Measurements from ENCODE around the gene NFE2L1. TPM values are rescaled to one million over a fixed set of nuclear protein-coding genes. Genes with fewer than 3 reads are reported as not detected.
A peak's percentile ranks its signal among the peaks of the same experiment; 100 is the strongest.
"Not testable (repeated sequence)": the region's sequence is repeated elsewhere in the genome, so short reads cannot be mapped to it uniquely, and the experiment has no call there.

NFE2L1 gene
- polyA plus RNA-seq, 1 donor = 302 TPM

- no peak for DNase-seq
Observed at GRCh38 chr17:48051283-48051682, 3.1 kb downstream of the NFE2L1 start.

DNA sequence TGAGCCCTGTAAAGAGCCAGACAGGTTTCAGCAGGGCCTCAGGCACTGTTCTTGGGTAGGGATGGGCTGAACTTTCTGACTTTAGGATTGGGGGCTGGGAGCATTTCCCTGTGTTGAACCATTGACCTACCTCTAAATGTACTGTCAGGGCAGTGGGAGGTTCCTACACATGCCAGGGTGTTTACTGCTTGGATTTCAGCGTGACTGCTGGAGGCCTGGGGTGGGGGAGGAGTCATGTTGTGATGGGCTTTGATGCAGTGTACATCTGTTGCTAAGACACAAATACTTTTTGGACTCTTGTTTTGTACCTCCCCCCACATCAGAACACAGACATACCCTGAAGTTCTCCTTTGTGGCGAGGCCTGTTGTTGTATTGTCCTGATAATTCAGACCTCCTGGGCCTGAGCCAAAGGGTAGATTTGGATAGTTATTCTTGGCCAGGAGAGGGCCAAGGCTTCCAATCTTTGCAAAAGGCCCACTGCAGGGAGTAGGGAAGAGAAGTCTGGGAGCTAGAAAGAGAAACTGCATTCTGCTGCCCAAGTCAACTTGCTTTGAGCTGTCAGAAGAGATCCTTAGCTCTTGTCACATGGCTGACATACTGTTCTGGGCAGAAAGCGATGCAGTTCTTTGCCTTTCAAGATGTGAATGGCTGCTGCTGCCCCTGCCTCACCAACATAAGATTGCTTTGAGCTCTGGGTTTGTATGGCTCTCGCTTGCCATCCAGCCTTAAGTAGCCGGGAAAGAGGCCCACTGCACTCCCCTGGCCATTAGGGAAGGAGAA, 3.7 kb downstream of the NFE2L1 start:
- peak; percentile 76 for DNase-seq

DNA sequence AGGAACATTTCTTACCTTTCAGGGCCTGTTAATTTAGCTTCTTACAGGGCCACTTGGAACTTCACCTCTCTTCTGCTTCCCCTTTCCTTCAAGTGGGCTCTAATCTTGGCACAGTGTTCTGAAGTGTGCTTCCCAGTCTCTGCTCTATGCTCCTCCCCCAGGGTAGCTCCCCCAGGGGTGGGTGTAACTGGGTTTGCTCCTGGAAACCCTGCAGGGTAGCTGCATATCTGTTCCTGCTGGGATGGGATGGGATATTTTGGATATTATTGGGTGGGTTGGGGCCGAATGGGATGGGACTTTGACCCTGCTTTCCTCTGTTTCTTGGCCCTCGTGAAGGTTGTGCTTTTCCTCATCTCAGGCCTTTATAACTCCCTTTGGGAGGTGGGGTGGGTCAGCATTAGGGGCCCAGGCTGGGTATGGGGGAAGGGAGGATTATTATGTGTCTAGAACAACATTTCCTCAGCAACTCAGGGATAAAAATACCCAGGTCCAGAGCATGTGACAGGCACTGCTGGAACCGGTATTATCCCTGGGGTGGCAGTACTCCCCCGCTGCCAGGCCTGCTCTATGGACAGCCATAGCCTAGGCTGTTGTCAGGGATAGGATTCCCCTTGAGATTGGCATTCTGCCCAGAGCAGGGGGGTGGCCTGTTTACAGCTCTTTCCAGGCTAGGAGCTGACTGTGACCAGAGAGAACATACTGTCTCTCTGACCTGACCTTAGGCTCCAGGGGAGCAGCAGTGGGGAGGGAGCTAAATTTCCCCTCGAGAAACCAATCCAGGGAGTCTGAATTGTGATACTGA, 5.0 kb downstream of the NFE2L1 start:
- DNase-seq = no peak

DNA sequence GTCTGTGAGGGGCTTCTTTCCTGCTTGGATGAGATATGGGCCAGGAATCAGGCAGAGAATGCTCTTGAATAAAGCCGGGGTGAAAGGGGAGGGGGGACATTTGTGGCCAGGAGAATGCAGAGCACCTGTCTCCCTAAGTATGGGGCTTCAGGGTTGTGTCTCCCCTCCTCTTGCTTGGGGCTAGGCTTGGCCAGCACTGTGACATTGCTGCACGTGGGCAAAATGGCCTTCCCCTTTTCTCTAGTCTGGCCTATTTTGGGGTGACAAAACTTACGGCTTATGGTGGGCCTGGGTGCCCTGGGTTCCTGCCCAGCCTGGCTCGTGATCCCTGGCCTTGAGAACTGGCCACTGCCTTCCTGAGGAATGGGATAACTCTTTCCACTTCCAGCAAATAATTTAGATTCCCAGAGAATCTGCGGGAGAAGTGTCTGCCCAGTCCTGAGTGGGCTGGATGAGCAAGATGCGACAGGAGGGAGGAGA, 5.6 kb downstream of the NFE2L1 start:
- DNase-seq = no peak

DNA sequence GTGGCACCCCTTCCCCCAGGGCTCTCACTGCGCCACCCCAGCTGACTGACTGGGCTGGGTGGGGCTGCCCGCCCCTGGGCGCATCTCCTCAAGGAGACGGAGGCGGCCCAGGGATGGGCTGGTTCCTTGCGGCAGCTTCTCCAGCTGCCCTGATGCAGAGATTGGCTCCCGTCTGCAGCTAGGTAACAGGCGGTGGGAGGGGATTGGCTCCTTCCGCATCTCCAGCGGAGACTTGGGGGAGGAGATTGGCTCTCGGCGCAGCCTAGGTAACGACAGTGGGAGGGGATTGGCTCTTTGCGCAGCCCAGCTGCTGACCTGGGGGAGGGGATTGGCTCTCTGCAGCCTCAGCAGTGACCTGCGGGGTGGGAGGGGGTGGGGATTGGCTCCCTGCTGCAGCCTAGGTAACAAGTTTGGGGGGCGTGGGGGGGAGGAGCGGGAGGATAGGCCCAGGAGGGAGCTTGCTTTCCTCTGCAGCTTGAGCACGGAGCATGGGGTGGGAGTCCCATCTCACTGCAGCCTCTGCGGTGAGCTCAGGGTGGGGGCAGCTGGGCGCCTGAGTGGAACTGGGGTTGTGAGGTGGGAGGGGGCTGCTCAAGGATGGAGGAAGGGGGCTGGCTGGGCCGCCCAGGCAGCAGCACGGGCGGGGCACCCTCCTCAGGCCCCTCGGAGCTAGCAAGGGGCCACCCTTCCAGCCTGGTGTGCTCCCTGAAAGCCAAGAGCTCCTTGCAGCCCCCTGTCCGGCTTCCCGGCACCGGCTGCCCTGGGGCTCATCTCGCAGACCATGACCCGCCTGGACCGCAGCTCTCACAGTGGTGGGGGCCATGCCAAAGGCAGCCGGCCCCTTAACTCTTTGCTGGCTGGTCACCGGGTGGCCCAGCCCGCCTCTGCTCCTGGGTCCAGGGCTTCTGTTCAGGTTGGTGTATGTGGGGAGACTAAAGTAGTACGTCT, 6.4 kb downstream of the NFE2L1 start:
- DNase-seq = peak; percentile 71

- no peak for DNase-seq
Observed at GRCh38 chr17:48055531-48056245, 7.5 kb downstream of the NFE2L1 start.

DNA sequence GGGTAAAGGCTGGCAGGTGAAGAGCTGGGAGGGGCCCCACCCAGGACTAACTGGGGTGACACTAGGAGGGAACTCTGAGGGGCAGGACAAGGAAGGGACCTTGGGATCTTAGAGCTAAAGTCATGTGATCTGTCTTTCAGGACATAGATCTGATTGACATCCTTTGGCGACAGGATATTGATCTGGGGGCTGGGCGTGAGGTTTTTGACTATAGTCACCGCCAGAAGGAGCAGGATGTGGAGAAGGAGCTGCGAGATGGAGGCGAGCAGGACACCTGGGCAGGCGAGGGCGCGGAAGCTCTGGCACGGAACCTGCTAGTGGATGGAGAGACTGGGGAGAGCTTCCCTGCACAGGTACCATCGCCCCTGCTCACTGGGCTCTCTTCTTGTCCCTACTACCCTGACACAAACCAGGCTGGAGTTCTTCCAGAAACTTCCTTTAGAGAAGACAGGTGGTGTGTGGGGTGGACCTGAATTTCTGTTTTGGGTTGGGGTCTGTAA, 8.1 kb downstream of the NFE2L1 start:
- no peak for DNase-seq

DNA sequence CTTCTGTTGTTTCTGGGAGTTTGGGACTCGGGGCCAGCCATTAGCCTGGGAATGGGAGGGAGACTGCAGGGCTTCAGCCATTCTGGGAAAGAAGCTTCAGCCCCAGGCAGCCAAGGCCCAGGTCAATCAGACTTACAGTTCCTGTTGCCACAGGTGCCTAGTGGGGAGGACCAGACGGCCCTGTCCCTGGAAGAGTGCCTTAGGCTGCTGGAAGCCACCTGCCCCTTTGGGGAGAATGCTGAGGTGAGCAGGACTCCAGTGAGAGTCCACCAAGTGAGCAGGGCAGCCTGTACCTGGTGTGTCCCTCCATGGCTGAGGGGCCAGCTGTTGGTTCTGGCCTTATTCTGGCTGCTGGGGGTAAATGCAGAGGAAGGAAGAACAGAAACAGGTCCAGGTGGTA, 8.7 kb downstream of the NFE2L1 start:
- DNase-seq = no peak

GRCh38 chr17:48057626-48058025, 9.5 kb downstream of the NFE2L1 start:
- no peak for DNase-seq

DNA sequence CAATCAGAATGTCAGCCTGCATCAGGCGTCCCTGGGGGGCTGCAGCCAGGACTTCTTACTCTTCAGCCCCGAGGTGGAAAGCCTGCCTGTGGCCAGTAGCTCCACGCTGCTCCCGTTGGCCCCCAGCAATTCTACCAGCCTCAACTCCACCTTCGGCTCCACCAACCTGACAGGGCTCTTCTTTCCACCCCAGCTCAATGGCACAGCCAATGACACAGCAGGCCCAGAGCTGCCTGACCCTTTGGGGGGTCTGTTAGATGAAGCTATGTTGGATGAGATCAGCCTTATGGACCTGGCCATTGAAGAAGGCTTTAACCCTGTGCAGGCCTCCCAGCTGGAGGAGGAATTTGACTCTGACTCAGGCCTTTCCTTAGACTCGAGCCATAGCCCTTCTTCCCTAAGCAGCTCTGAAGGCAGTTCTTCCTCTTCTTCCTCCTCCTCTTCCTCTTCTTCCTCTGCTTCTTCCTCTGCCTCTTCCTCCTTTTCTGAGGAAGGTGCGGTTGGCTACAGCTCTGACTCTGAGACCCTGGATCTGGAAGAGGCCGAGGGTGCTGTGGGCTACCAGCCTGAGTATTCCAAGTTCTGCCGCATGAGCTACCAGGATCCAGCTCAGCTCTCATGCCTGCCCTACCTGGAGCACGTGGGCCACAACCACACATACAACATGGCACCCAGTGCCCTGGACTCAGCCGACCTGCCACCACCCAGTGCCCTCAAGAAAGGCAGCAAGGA, 10.4 kb downstream of the NFE2L1 start:
- no peak for DNase-seq

- no peak for DNase-seq
Observed at GRCh38 chr17:48059125-48059668, 11.0 kb downstream of the NFE2L1 start.

DNA sequence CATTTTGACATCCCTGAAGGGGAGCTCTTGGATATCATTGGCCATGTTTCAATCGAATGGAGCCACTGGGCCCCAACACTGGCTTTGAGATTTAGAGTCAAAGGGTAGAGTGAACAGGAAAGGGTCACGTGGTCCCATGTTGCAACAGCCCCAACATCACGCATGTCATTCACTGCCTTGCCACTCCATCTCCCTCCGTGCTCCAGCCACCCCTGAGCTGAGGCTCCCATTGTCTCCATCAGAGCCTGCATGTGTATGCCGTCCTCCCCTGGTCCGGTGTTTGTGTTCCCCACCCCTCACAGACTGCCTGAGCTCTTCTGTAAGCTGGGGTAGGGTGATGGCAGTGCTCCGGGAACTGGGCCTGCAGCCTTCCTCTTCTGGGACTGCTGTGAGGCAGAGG, 12.1 kb downstream of the NFE2L1 start:
- DNase-seq = no peak

DNA sequence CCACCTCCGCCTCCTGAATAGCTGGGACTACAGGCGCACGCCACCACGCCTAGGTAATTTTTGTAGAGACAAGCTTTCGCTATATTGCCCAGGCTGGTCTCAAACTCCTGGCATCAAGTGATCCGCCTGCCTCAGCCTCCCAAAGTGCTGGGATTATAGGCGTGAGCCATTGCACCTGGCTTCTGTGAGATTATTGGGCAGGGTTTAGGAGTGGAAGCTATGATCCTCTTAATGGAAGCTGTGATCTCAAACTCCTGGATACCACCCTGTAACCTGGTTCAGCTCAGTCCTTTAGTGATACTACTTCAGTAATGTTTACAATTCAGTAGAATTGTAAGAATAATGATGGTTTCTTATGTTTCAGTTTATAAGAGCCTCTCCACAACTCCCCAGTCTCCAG, 14.1 kb downstream of the NFE2L1 start:
- no peak for DNase-seq

DNA sequence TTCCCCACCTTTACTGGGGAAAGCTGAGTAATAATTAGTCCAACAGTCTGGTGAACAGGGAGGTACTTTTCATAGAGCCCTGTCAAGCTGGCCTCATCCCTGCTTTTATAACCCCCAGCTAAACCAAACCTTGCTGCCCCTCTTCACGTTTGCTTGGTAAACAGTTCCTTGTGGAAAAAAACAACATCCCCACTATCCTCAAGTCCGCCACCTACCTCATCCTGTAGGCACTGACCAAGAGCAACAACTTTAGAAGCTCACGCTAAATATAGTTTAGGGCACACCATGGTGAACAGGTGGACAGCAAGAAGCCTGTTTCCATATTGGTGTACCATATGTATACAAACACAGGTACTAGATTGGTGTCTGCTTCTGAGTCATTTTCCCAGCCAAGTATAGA, 16.5 kb downstream of the NFE2L1 start:
- no peak for DNase-seq

DNA sequence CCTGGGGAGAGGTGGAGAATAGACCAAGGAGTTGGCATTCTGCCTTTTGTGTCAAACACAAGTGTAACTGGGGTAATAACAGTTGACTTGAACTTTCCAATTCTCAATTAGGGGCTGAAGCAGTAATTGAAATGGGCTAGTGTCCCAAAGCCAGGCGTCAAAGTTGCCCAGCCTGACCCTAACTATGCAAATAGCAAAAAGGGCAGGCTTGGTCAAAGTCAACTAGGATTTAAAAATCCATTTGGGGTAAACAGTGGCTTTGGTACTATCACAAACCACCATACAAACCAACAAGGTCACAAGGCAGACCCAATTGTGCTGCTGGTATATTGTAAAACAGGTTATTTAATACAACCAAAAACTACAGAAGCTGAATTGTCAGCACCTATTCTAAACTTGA, 18.0 kb downstream of the NFE2L1 start:
- DNase-seq = no peak

DNA sequence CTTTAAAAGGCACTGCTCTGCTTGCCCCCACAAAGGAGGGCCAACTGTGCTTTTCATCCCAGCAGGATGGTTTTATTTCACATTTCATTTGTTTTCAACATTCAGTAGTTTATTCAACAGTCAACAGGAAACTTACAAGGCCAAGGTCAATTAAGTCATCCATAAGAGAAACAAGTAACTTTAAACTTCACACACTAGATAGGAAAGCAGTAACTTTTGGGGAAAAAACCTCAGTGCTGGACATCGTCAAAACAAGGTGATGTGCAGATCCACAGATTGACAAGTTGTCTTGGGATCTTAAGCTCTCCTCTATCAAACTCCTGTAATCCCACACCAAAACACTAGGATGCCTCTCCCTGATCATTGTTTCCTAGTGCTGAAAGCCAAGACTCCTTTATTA, 18.5 kb downstream of the NFE2L1 start:
- no peak for DNase-seq

DNA sequence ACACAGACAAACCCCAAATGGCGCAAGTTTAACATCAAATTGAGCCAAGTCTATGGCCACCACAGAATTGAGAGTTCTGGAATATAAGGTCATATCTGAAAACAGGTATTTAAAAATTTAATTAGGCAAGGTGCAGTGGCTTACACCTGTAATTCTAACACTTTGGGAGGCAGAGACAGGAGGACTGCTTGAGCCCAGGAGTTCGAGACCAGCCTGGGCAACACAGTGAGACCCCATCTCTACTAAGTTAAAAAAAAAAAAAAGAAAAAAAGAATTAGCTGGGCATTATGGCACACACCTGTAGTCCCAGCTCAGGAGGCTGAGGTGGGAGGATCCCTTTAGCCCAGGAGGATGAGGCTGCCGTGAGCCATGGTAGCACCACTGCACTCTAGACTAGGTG, 19.1 kb downstream of the NFE2L1 start:
- DNase-seq = no peak

DNA sequence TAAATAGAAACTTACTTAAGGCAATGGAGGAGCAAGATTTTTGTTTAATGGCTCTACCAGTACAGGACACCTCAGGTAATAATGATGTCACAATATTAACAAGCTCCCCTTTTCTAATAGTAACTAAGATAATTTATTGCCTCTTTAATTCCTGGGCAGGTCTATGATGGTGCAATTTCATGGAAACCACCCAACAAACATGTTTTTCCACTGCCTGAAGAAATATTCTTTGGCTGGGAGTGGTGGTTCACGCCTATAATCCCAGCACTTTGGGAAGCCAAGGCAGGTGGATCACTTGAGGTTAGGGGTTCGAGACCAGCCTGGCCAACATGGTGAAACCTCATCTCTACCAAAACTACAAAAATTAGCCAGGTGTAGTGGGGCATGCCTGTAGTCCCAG, 19.6 kb downstream of the NFE2L1 start:
- not testable (repeated sequence) for DNase-seq

DNA sequence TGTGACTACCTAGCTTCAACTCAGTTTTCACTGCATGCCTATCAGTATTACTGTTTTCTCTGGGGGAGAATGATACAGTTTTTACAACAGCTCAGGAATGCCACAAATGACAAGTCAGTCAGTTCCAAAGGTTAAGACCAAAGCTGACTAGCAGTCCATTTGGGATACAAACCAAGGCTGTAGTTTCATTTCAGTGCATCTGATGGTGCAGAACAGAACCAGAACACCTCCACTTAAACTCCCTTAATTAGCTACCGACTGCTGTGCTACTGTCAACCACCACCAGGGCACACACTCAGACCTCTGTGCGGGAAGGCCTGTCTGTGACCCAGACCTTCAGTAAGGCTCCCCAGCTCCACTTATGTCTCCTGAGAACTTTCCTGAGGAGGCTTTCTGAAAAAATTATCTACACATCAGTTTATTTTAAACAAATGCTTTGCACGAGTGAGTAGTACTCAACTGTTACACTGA, 20.4 kb downstream of the NFE2L1 start:
- no peak for DNase-seq

DNA sequence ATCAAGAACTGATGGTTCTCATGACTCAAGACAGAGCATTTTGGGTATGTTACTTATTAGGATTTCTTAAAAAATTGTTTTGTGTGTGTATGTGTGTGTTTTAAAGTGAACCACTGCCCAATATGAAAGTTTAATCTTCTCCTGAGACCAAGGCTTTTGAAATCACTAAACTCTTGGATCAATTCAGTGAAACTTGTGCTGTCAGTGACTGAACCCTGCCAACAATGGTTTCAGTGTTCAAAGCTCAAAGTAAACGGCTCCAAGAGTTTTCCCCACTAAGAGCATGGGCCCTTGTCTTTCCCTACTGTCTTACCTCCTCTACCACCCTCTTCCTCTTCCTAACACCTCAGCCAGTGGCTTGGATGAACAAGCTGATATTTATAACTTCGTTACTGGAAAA, 22.0 kb downstream of the NFE2L1 start:
- DNase-seq = no peak

- DNase-seq = no peak
Observed at GRCh38 chr17:48071654-48072053, 23.5 kb downstream of the NFE2L1 start.
